Stimulated activated CD8-positive, alpha-beta memory T cell treated with anti-CD3 and anti-CD28 coated beads, Interleukin-4, amount 100 ng/mL, for 4 hours (primary cell): ENCODE measurements around the gene PANX1.

Source experiments
- DNase-seq, 2 donors: peaks; one replicate each; pipeline ENCODE4 v3.0.0-alpha.2; 2020; ENCODE audit warnings: low read depth in 2 of 2, low spot score in 1 of 2

Gene PANX1

GRCh38 chr11:94128291-94128745, 323 bp upstream of the PANX1 start:
- no peak for DNase-seq

- DNase-seq = no peak
Measured at GRCh38 chr11:94129512-94130297, 1.1 kb downstream of the PANX1 start.

GRCh38 chr11:94130298-94131046, 1.8 kb downstream of the PANX1 start:
- DNase-seq = no peak

- DNase-seq = no peak
Measured at GRCh38 chr11:94131047-94131717, 2.5 kb downstream of the PANX1 start.

- DNase-seq = no peak
Measured at GRCh38 chr11:94131718-94132115, 3.1 kb downstream of the PANX1 start.

GRCh38 chr11:94132152-94132558, 3.5 kb downstream of the PANX1 start:
- DNase-seq = no peak

- DNase-seq = no peak
Measured at GRCh38 chr11:94132823-94133408, 4.3 kb downstream of the PANX1 start.

- DNase-seq = no peak
Measured at GRCh38 chr11:94133752-94134151, 5.1 kb downstream of the PANX1 start.

GRCh38 chr11:94134651-94135512, 6.2 kb downstream of the PANX1 start:
- no peak for DNase-seq

GRCh38 chr11:94139416-94139815, 10.8 kb downstream of the PANX1 start:
- no peak for DNase-seq

- no peak for DNase-seq
Measured at GRCh38 chr11:94140154-94140655, 11.6 kb downstream of the PANX1 start.

- DNase-seq = no peak
Measured at GRCh38 chr11:94141511-94142307, 13.1 kb downstream of the PANX1 start.

GRCh38 chr11:94142308-94143281, 14.0 kb downstream of the PANX1 start:
- no peak for DNase-seq

GRCh38 chr11:94144216-94144615, 15.6 kb downstream of the PANX1 start:
- DNase-seq = no peak

- no peak for DNase-seq
Measured at GRCh38 chr11:94144664-94145063, 16.0 kb downstream of the PANX1 start.

GRCh38 chr11:94145431-94145830, 16.8 kb downstream of the PANX1 start:
- DNase-seq = no peak

- DNase-seq = no peak
Measured at GRCh38 chr11:94145916-94146315, 17.3 kb downstream of the PANX1 start.

GRCh38 chr11:94147433-94147845, 18.8 kb downstream of the PANX1 start:
- no peak for DNase-seq
